Measurements from ENCODE around the gene ADM2. TPM values are rescaled to one million over a fixed set of nuclear protein-coding genes. Genes with fewer than 3 reads are reported as not detected.

ADM2 gene
- total RNA-seq, 1 donor from 2014 or later = not detected

DNA sequence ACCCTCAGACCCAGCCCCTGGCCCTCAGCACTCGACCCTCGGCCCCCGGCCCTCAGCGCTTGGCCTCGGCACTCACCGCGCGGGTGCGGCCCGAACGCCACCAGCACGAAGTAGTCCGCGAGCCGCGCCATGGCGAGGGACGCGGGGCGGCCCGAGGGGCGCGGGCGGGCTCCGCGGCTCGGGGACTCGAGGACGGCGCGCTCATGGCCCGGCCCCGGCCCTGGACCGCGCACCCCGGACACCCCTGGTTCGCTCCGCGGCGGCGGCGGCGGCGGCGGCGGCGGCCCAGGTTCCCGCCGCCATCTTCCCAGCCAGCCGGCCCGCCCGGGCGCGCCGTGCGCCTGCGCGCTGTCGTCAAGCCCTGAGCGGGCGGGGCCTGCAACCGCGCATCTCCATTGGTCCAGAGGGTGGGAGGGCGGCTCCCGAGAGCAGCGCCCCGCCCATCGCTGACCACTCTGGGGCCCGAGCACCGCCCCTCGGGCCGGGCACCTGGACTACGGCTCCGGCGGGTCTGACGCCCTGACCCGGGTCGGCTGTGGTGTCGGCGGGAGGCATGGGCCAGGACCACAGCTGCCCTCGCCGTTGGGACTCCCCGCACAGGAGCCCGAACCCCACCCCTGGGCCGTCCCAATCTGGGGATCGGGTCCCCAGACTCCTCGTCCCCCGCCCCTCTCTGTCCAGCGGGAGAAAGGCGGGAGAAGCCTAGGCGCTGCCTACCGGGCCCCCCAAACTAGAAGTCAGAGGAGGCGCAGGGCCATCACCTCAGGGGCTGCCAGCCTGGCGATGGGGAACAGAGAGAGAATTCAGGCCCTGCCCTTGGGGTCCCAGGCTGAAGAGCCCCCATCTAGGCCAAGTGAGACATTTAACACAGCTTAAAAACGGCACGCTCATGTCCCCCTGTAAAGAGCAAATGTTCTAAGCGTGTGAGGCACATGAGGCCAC lies 6.4 kb upstream of the ADM2 start, which contains the start of gene SBF1:
Gene SBF1, minus strand, starts transcription at position 326 of the 942 bp plus-strand sequence. Its CDS starts 195 bp downstream, at position 131.
- Histone ChIP-seq H3K27ac (peak within 1 kb of the TSS; percentile 84), H3K9me3 (no peaks in the 10 kb centered on the region), H3K4me3 (peak within 1 kb of the TSS; percentile 89 to 98), H3K27me3 (no peaks in the 10 kb centered on the region), H3K36me3 (no peaks in the 10 kb centered on the region), H3K4me1 (peaks cover 51% of the 10 kb centered on the region)
- intact Hi-C loops (cut with DNase I) = no loop called here
- DNase-seq (ENCODE audit: extremely low spot score in 2 of 2) = no peak
- TF ChIP-seq, protein P1, sequence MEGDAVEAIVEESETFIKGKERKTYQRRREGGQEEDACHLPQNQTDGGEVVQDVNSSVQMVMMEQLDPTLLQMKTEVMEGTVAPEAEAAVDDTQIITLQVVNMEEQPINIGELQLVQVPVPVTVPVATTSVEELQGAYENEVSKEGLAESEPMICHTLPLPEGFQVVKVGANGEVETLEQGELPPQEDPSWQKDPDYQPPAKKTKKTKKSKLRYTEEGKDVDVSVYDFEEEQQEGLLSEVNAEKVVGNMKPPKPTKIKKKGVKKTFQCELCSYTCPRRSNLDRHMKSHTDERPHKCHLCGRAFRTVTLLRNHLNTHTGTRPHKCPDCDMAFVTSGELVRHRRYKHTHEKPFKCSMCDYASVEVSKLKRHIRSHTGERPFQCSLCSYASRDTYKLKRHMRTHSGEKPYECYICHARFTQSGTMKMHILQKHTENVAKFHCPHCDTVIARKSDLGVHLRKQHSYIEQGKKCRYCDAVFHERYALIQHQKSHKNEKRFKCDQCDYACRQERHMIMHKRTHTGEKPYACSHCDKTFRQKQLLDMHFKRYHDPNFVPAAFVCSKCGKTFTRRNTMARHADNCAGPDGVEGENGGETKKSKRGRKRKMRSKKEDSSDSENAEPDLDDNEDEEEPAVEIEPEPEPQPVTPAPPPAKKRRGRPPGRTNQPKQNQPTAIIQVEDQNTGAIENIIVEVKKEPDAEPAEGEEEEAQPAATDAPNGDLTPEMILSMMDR (IDR thresholded peaks at IDR 0.05) = no peak
- TF ChIP-seq POLR2A (IDR thresholded peaks at IDR 0.05) (peak in 1 of 2 donors; percentile 73), POLR2AphosphoS5 (IDR thresholded peaks at IDR 0.05; ENCODE audit: insufficient read depth in 1 of 2, low read depth in 1 of 2) (peak in 1 of 2 donors; percentile 66)

DNA sequence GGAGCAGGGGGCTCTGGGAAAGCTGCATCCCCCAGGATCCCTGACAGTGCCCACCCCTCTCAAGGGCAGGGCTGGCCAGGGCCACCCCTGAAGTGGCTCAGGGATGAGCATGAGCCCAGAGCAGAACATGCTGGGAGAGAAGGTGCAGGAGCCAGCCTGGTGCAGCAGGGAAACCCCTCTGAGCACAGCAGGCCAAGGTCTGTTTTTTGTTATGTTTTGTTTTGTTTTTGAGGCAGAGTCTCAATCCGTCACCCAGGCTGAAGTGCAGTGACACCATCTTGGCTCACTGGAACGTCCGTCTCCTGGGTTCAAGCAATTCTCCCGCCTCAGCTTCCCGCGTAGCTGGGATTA lies 5.7 kb upstream of the ADM2 start:
- Histone ChIP-seq H3K27ac (peak overlapping the region; percentile 84), H3K27me3 (no peaks in the 10 kb centered on the region), H3K9me3 (no peaks in the 10 kb centered on the region), H3K36me3 (no peaks in the 10 kb centered on the region), H3K4me3 (peak overlapping the region; percentile 89 to 98), H3K4me1 (peaks cover 45% of the 10 kb centered on the region)
- no peak for TF ChIP-seq POLR2A (IDR thresholded peaks at IDR 0.05)
- TF ChIP-seq, protein P1 (IDR thresholded peaks at IDR 0.05) = no peak
- no peak for DNase-seq (ENCODE audit: extremely low spot score in 2 of 2)
- intact Hi-C loops (cut with DNase I) = no loop called here

DNA sequence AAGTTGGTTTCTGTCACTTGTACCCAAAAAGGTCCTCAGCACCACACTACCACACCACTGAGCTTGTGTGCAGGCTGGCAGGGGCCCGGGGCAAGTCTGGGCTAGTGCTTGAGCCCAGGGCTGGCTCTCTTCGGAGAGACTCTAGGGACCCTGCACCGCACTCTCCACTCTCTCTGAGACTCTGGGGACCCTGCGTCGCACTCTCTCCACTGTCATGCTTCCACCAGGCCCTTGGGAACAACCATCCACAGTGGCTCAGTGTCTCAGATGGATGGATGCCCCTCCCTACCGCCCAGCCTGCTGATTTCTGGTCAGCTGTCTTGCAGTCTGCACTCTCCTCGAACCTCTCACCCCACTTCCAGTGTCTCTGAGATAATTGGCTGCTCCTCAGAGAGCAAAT lies 4.5 kb upstream of the ADM2 start:
- H3K27ac ChIP-seq = no peak overlapping the region
- TF ChIP-seq, protein P1 (IDR thresholded peaks at IDR 0.05) = no peak
- no peak for TF ChIP-seq POLR2AphosphoS5 (IDR thresholded peaks at IDR 0.05; ENCODE audit: insufficient read depth in 1 of 2, low read depth in 1 of 2)
- no peak for TF ChIP-seq POLR2A (IDR thresholded peaks at IDR 0.05)
- H3K4me1 ChIP-seq = peaks cover 42% of the 10 kb centered on the region
- no peak overlapping the region for H3K4me3 ChIP-seq
- H3K36me3 ChIP-seq = no peaks in the 10 kb centered on the region
- no peaks in the 10 kb centered on the region for H3K9me3 ChIP-seq
- intact Hi-C loops (cut with DNase I) = no loop called here
- peaks cover 8% of the 10 kb centered on the region for H3K27me3 ChIP-seq
- no peak for DNase-seq (ENCODE audit: extremely low spot score in 2 of 2)

DNA sequence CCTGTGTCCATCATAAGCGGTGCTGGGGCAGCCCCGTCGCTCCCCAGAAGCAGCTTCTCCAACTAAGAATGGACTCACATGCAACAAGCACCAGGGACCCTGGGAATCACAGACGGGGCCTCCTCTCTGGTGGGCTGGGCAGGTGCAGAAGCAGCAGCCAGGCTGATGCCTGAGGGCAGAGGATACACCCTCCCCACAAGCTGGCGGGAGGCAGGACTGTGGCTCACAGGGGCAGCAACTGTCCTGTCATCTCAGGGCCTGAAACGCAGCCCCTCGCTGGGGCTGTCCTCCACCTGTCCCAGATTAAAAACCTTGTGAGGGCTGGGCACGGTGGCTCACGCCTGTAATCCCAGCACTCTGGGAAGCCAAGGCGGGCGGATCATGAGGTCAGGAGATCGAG lies 3.4 kb upstream of the ADM2 start:
- DNase-seq (ENCODE audit: extremely low spot score in 2 of 2) = no peak
- Histone ChIP-seq H3K27me3 (peaks cover 18% of the 10 kb centered on the region), H3K4me1 (peaks cover 36% of the 10 kb centered on the region), H3K27ac (no peak overlapping the region), H3K4me3 (no peak overlapping the region), H3K9me3 (no peaks in the 10 kb centered on the region), H3K36me3 (no peaks in the 10 kb centered on the region)
- TF ChIP-seq, protein P1 (IDR thresholded peaks at IDR 0.05) = no peak
- no peak for TF ChIP-seq POLR2A (IDR thresholded peaks at IDR 0.05)
- no peak for TF ChIP-seq POLR2AphosphoS5 (IDR thresholded peaks at IDR 0.05; ENCODE audit: insufficient read depth in 1 of 2, low read depth in 1 of 2)
- intact Hi-C loops (cut with DNase I) = no loop called here

DNA sequence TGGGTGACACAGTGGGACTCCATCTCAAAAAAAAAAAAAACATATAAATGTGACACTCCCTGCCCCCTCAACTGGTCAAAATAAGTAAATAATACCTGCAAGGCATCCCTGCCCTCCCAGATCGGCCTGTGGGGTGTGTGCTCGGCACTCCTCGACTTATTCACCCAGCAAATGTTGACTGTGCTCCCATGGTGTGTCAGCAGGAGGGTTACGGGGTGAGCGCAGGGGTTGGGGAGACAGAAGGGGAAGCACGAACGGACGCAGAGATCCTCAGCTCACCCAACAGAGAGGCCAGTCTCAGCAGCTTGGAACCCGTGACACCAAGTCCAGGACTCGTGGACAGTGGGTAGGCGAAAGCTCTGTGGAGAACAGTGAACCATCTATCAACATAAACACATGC lies 1.6 kb upstream of the ADM2 start:
- no peaks in the 10 kb centered on the region for H3K9me3 ChIP-seq
- no peaks in the 10 kb centered on the region for H3K36me3 ChIP-seq
- no peak overlapping the region for H3K4me3 ChIP-seq
- intact Hi-C loops (cut with DNase I) = no loop called here
- H3K27ac ChIP-seq = no peak overlapping the region
- TF ChIP-seq POLR2AphosphoS5 (IDR thresholded peaks at IDR 0.05; ENCODE audit: insufficient read depth in 1 of 2, low read depth in 1 of 2) = no peak
- DNase-seq (ENCODE audit: extremely low spot score in 2 of 2) = no peak
- peaks cover 19% of the 10 kb centered on the region for H3K27me3 ChIP-seq
- H3K4me1 ChIP-seq = peaks cover 24% of the 10 kb centered on the region

All from vagina (tissue), 2 donors.